Endodermal cell (in vitro differentiated cells): ENCODE data around the gene LHX3. TPM values are rescaled to one million over a fixed set of nuclear protein-coding genes. Genes with fewer than 3 reads are reported as not detected.
A peak's percentile ranks its signal among the peaks of the same experiment; 100 is the strongest.

Source experiments
- DNase-seq: peaks from one replicate; pipeline ENCODE4 v3.0.0-alpha.2; 2017
- H3K27ac ChIP-seq: 2 replicates; pipeline ENCODE4 v1.5.1; 2013; ENCODE audit warnings: mild to moderate bottlenecking, low read depth, low read length, moderate library complexity
- H3K27me3 ChIP-seq: 2 replicates; pipeline ENCODE4 v1.6.1; 2013; ENCODE audit warnings: mild to moderate bottlenecking, low read length, moderate library complexity; ENCODE audit not compliant: insufficient read depth, control insufficient read depth, poor library complexity, severe bottlenecking
- H3K36me3 ChIP-seq: 2 replicates; pipeline ENCODE4 v1.7.0; 2013; ENCODE audit warnings: mild to moderate bottlenecking, low read length, moderate library complexity; ENCODE audit not compliant: control insufficient read depth, insufficient read depth
- H3K4me1 ChIP-seq: one replicate; pipeline ENCODE4 v1.7.0; 2013; ENCODE audit warnings: low read length; ENCODE audit not compliant: control insufficient read depth, insufficient read depth
- H3K4me3 ChIP-seq: 2 replicates; pipeline ENCODE4 v1.5.1; 2013; ENCODE audit warnings: mild to moderate bottlenecking, low read length, moderate library complexity
- H3K9ac ChIP-seq: 2 replicates; pipeline ENCODE4 v1.6.1; 2013; ENCODE audit warnings: mild to moderate bottlenecking, low read length, moderate library complexity; ENCODE audit not compliant: poor library complexity, severe bottlenecking; ENCODE audit errors: extremely low read depth
- H3K9me3 ChIP-seq: 2 replicates; pipeline ENCODE4 v1.6.1; 2013; ENCODE audit warnings: mild to moderate bottlenecking, low read length, moderate library complexity; ENCODE audit not compliant: control insufficient read depth
- H3K27ac Mint-ChIP-seq: 2 replicates; pipeline ENCODE4 v1.8.0; 2020; ENCODE audit warnings: mixed read lengths
- H3K27me3 Mint-ChIP-seq: 2 replicates; pipeline ENCODE4 v1.8.0; 2021; ENCODE audit warnings: mild to moderate bottlenecking, mixed read lengths; ENCODE audit not compliant: insufficient read depth
- H3K36me3 Mint-ChIP-seq: 2 replicates; pipeline ENCODE4 v1.8.0; 2020; ENCODE audit warnings: low read depth, mixed read lengths
- H3K4me1 Mint-ChIP-seq: 2 replicates; pipeline ENCODE4 v1.8.0; 2020; ENCODE audit warnings: mixed read lengths
- H3K4me3 Mint-ChIP-seq: 2 replicates; pipeline ENCODE4 v1.8.0; 2020; ENCODE audit warnings: mild to moderate bottlenecking, moderate library complexity, mixed read lengths
- H3K9me3 Mint-ChIP-seq: 2 replicates; pipeline ENCODE4 v1.8.0; 2020; ENCODE audit warnings: mild to moderate bottlenecking, mixed read lengths
- WGBS, 2 experiments: methylation state at CpG; one replicate each; pipeline versions ENCODE4 v1.1.5 to v1.1.7; 2013; ENCODE audit warnings: missing lambda C conversion rate in 2 of 2, mixed read lengths in 1 of 2; ENCODE audit not compliant: insufficient coverage in 1 of 2, insufficient read length in 1 of 2; 5-methylcytosine and 5-hydroxymethylcytosine counted together
- total RNA-seq, 2 donors: library from RNA; stranded (reverse); fragmentation: NEBNext Ultra II Directional in 1 of 2; extraction: Animal tissue kit (Norgen Biotek cat#: 25700) in 1 of 2; gene quantifications; 2 replicates in 1 of 2; 3 replicates in 1 of 2; pipeline ENCODE4 v1.2.1, GENCODE V29; 2021
- TF ChIP-seq, protein P1 (sequence below): fragments of 200-600 bp; sonication (generic); conservative IDR thresholded peaks from 2 replicates; pipeline ENCODE4 v1.5.0; 2021; ENCODE audit warnings: antibody characterized with exemption, mild to moderate bottlenecking

The LHX3 gene
- total RNA-seq, 2 donors from 2014 or later: not detected

DNA sequence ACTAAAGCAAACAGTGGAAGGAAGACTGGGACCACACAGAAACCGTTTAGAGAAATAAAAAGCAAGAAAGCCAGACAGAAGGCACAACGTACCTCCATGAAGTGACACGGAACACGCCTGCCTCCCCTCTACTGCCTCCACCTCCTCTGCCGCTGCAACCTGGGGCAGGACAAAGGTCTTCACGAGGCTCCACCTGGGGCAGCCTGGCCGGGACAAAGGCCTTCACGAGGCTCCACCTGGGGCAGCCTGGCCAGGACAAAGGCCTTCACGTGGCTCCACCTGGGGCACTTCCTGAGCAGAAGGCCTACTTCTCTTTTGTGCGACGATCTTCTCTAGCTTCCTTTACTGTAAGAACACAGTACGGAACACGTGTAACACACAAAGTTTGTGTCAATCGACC is 28.9 kb upstream of the LHX3 start:
- H3K27me3 Mint-ChIP-seq: no peaks in the 10 kb centered on the region
- no peak overlapping the region for H3K27ac ChIP-seq
- no peak overlapping the region for H3K4me3 ChIP-seq
- H3K9ac ChIP-seq: no peak overlapping the region
- H3K9me3 Mint-ChIP-seq: no peaks in the 10 kb centered on the region
- H3K4me1 ChIP-seq: no peaks in the 10 kb centered on the region
- H3K4me3 Mint-ChIP-seq: no peak overlapping the region
- H3K36me3 ChIP-seq: no peaks in the 10 kb centered on the region
- no peak for DNase-seq
- TF ChIP-seq, protein P1, sequence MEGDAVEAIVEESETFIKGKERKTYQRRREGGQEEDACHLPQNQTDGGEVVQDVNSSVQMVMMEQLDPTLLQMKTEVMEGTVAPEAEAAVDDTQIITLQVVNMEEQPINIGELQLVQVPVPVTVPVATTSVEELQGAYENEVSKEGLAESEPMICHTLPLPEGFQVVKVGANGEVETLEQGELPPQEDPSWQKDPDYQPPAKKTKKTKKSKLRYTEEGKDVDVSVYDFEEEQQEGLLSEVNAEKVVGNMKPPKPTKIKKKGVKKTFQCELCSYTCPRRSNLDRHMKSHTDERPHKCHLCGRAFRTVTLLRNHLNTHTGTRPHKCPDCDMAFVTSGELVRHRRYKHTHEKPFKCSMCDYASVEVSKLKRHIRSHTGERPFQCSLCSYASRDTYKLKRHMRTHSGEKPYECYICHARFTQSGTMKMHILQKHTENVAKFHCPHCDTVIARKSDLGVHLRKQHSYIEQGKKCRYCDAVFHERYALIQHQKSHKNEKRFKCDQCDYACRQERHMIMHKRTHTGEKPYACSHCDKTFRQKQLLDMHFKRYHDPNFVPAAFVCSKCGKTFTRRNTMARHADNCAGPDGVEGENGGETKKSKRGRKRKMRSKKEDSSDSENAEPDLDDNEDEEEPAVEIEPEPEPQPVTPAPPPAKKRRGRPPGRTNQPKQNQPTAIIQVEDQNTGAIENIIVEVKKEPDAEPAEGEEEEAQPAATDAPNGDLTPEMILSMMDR: no peak
- H3K36me3 Mint-ChIP-seq: peaks cover 22% of the 10 kb centered on the region
- WGBS, 2 experiments: 92 to 96% methylated on average over 12 to 14 of the region's 14 CpGs
- peak overlapping the region; percentile 26 for H3K27ac Mint-ChIP-seq
- H3K4me1 Mint-ChIP-seq: no peaks in the 10 kb centered on the region
- H3K27me3 ChIP-seq: no peaks in the 10 kb centered on the region
- H3K9me3 ChIP-seq: no peaks in the 10 kb centered on the region

DNA sequence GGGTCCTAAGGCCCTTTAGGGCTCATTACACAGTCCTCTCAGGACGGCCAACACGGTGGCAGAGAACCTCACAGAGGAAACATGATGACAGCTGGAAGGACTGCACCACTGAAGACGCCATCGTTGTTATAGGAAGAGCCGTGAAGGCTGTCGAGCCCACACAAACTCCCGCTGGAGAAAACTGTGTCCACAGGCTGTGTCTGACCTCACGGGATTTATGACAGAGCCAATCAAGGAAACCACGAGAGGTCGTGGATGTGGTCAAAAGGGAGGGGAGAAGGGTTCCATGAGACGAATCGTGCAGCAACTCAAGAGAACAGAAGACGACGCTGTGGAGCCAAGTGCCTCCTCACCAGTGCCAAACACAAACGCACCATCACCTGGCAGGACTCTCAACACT is 28.5 kb upstream of the LHX3 start:
- Mint-ChIP-seq H3K9me3 (no peaks in the 10 kb centered on the region), H3K27me3 (no peaks in the 10 kb centered on the region), H3K27ac (peak overlapping the region; percentile 26), H3K4me3 (no peak overlapping the region), H3K4me1 (no peaks in the 10 kb centered on the region), H3K36me3 (peaks cover 22% of the 10 kb centered on the region)
- no peaks in the 10 kb centered on the region for H3K4me1 ChIP-seq
- 93 to 96% methylated on average over 15 of the region's 15 CpGs for WGBS, 2 experiments
- H3K4me3 ChIP-seq: no peak overlapping the region
- TF ChIP-seq, protein P1: no peak
- H3K9me3 ChIP-seq: no peaks in the 10 kb centered on the region
- H3K27ac ChIP-seq: no peak overlapping the region
- H3K27me3 ChIP-seq: no peaks in the 10 kb centered on the region
- no peak overlapping the region for H3K9ac ChIP-seq
- H3K36me3 ChIP-seq: no peaks in the 10 kb centered on the region
- DNase-seq: no peak

DNA sequence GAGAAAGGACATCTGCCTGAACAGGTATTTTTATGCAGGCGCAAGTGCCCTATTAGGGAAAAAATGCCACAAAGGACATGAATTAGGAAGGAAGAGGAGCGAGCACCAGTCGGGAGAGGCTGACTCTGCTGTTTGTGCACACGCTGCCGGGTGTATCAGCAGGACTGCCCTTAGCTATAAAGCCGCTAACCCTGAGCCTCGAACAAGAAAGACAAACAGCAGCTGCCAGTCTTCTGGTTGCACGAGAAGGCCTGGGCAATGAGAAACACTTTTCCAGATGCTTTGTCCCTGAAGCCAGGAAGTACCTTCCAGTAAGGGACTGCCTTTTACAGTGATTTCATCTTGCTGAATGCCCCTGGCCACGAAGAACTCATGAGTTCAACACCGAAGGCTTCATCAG is 28.0 kb upstream of the LHX3 start:
- H3K4me1 Mint-ChIP-seq: no peaks in the 10 kb centered on the region
- H3K36me3 Mint-ChIP-seq: peaks cover 22% of the 10 kb centered on the region
- no peaks in the 10 kb centered on the region for H3K27me3 Mint-ChIP-seq
- DNase-seq: no peak
- H3K4me3 Mint-ChIP-seq: no peak overlapping the region
- H3K27me3 ChIP-seq: no peaks in the 10 kb centered on the region
- TF ChIP-seq, protein P1: no peak
- no peaks in the 10 kb centered on the region for H3K4me1 ChIP-seq
- H3K4me3 ChIP-seq: no peak overlapping the region
- no peak overlapping the region for H3K9ac ChIP-seq
- H3K36me3 ChIP-seq: no peaks in the 10 kb centered on the region
- WGBS, 2 experiments: 93% methylated on average over 10 of the region's 10 CpGs
- no peaks in the 10 kb centered on the region for H3K9me3 ChIP-seq
- H3K27ac Mint-ChIP-seq: peak overlapping the region; percentile 26
- no peaks in the 10 kb centered on the region for H3K9me3 Mint-ChIP-seq
- no peak overlapping the region for H3K27ac ChIP-seq
